Loucy (cell line): ENCODE measurements around the gene RPL31.

Experiments
- H2AFZ ChIP-seq: fragments of 200-600 bp; sonication (generic); 2 replicates; pipeline ENCODE4 v1.6.0; 2016; ENCODE audit warnings: antibody characterized with exemption, mild to moderate bottlenecking, low read length, moderate library complexity
- H3F3A ChIP-seq: fragments of 200-600 bp; 2 replicates; pipeline ENCODE4 v1.6.0; 2016; ENCODE audit warnings: antibody characterized with exemption, low read depth, mild to moderate bottlenecking
- H3K27me3 ChIP-seq: fragments of 200-600 bp; sonication (generic); 2 replicates; pipeline ENCODE4 v1.6.1; 2014; ENCODE audit warnings: low read length, mild to moderate bottlenecking; ENCODE audit not compliant: insufficient read depth, poor library complexity, severe bottlenecking
- H3K36me3 ChIP-seq: fragments of 200-600 bp; sonication (generic); 2 replicates; pipeline ENCODE4 v1.6.1; 2016; ENCODE audit warnings: low read length; ENCODE audit not compliant: insufficient read depth
- H3K4me1 ChIP-seq: fragments of 200-600 bp; sonication (generic); 2 replicates; pipeline ENCODE4 v1.5.1; 2014; ENCODE audit warnings: low read length, mild to moderate bottlenecking; ENCODE audit not compliant: insufficient read depth, poor library complexity, severe bottlenecking
- H3K4me2 ChIP-seq: fragments of 200-600 bp; sonication (generic); 2 replicates; pipeline ENCODE4 v1.6.0; 2014; ENCODE audit warnings: antibody characterized with exemption, low read length, low read depth, mild to moderate bottlenecking; ENCODE audit not compliant: poor library complexity, severe bottlenecking
- H3K4me3 ChIP-seq: fragments of 200-600 bp; sonication (generic); 2 replicates; pipeline ENCODE4 v1.5.1; 2014; ENCODE audit warnings: low read length, mild to moderate bottlenecking, mixed read lengths; ENCODE audit not compliant: poor library complexity, severe bottlenecking
- H3K79me2 ChIP-seq: fragments of 200-600 bp; sonication (generic); 2 replicates; pipeline ENCODE4 v1.6.1; 2014; ENCODE audit warnings: low read length; ENCODE audit not compliant: insufficient read depth
- H3K9ac ChIP-seq: fragments of 200-600 bp; sonication (generic); 2 replicates; pipeline ENCODE4 v1.6.0; 2014; ENCODE audit warnings: mild to moderate bottlenecking, low read depth, low read length, moderate library complexity; ENCODE audit not compliant: poor library complexity, severe bottlenecking
- H3K9me2 ChIP-seq: fragments of 200-600 bp; sonication (generic); replicated peaks from 2 replicates; pipeline ENCODE4 v1.6.1; 2016; ENCODE audit warnings: low read depth, low read length, mixed read lengths
- H3K9me3 ChIP-seq: fragments of 200-600 bp; sonication (generic); 2 replicates; pipeline ENCODE4 v1.6.1; 2014; ENCODE audit warnings: mild to moderate bottlenecking, antibody characterized with exemption, low read length, low read depth; ENCODE audit not compliant: insufficient read depth
- H4K20me1 ChIP-seq: fragments of 200-600 bp; sonication (generic); 2 replicates; pipeline ENCODE4 v1.6.0; 2014; ENCODE audit warnings: antibody characterized with exemption, low read length, mild to moderate bottlenecking; ENCODE audit not compliant: insufficient read depth, poor library complexity, severe bottlenecking
- CTCF ChIP-seq: fragments of 200-600 bp; sonication (generic); conservative IDR thresholded peaks from 2 replicates; pipeline ENCODE4 v1.5.1; 2014; ENCODE audit warnings: mild to moderate bottlenecking, antibody characterized with exemption, low read length
- EZH2phosphoT487 ChIP-seq: fragments of 200-600 bp; IDR thresholded peaks from 2 replicates; pipeline ENCODE4 v1.6.1; 2018; ENCODE audit warnings: antibody characterized with exemption, mild to moderate bottlenecking, moderate library complexity, borderline replicate concordance

The RPL31 gene

GRCh38 chr2:100978582-100979191 is 23.4 kb upstream of the RPL31 start:
- Histone ChIP-seq H3K79me2 (no peaks in the 10 kb centered on the region), H3K27me3 (no peaks in the 10 kb centered on the region), H4K20me1 (no peaks in the 10 kb centered on the region), H3F3A (no peaks in the 10 kb centered on the region), H3K4me3 (no peak overlapping the region), H3K4me2 (no peak overlapping the region), H3K4me1 (no peaks in the 10 kb centered on the region), H3K9me2 (no peaks in the 10 kb centered on the region), H3K9ac (no peak overlapping the region), H2AFZ (no peak overlapping the region), H3K9me3 (no peaks in the 10 kb centered on the region), H3K36me3 (no peaks in the 10 kb centered on the region)
- TF ChIP-seq EZH2phosphoT487 (no peak), CTCF (no peak)

- Histone ChIP-seq H3K4me1 (no peaks in the 10 kb centered on the region), H4K20me1 (no peaks in the 10 kb centered on the region), H3K9me2 (no peaks in the 10 kb centered on the region), H3K4me2 (no peak overlapping the region), H3F3A (no peaks in the 10 kb centered on the region), H3K36me3 (no peaks in the 10 kb centered on the region), H3K79me2 (no peaks in the 10 kb centered on the region), H3K9ac (no peak overlapping the region), H2AFZ (no peak overlapping the region), H3K9me3 (no peaks in the 10 kb centered on the region), H3K27me3 (no peaks in the 10 kb centered on the region), H3K4me3 (no peak overlapping the region)
- TF ChIP-seq EZH2phosphoT487: no peak
- TF ChIP-seq CTCF: no peak
These were observed 22.0 kb upstream of the RPL31 start for GRCh38 chr2:100980046-100980445.

GRCh38 chr2:100981011-100981410 is 21.1 kb upstream of the RPL31 start:
- H3K9me2 ChIP-seq: no peaks in the 10 kb centered on the region
- H3F3A ChIP-seq: no peaks in the 10 kb centered on the region
- H3K27me3 ChIP-seq: no peaks in the 10 kb centered on the region
- no peaks in the 10 kb centered on the region for H3K4me1 ChIP-seq
- H3K4me3 ChIP-seq: no peak overlapping the region
- no peaks in the 10 kb centered on the region for H3K36me3 ChIP-seq
- H3K4me2 ChIP-seq: no peak overlapping the region
- H4K20me1 ChIP-seq: no peaks in the 10 kb centered on the region
- H3K9me3 ChIP-seq: no peaks in the 10 kb centered on the region
- no peak overlapping the region for H3K9ac ChIP-seq
- no peak overlapping the region for H2AFZ ChIP-seq
- no peaks in the 10 kb centered on the region for H3K79me2 ChIP-seq
- TF ChIP-seq EZH2phosphoT487 (no peak), CTCF (no peak)
